NCI-H187 treated with DMSO at 0.1 percent for 48 hours (cell line): ENCODE results near the gene IMPA2.
"Not testable (repeated sequence)": the region's sequence is repeated elsewhere in the genome, so short reads cannot be mapped to it uniquely, and the experiment has no call there.

Source experiments
- DNase-seq: peaks from one replicate; lab custom pipeline; 2025; lab: John Stamatoyannopoulos, UW

Gene IMPA2

DNA sequence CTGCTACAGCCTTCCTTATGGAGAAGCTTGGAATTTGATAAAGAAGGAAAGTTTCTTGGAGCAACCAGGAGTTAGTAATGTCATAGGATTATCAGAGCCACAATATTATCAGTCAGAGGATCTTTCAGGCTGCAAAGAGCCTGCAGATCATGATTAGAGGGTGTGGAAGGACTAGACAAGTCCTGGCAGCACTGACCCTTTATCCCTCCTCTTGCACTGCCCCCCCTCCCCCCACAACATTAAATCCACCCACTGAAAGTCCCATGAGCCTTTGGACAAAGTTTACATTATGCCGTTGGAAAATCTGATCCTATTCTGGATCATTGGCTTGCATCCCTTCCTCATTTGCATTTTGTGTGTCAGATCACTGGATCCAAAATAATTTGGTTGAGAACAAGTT lies 18.7 kb upstream of the IMPA2 start:
- DNase-seq: no peak

DNA sequence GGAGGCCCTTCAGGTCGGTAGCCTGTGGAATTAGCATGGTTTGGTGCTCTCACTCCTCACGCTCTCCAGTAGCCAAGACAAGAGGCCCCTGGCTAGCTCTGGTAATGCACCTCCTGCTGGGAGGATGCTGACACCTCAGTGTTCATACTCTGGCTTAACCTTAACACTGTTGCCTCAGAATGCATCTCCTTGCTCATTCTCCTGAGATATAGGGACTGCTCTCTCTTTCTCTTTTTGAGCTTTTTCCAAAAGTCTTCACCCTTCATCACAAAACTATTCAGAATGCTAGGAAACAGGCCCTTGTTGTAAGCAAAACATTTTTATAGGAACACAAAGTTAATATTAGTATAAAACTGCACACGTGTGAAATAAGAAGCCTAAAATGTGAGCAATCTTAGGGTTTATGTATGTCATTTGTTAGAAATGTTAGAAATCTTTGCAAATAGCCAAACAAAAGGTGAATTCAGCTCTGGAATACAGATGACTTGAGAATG lies 17.3 kb upstream of the IMPA2 start:
- DNase-seq: no peak

DNA sequence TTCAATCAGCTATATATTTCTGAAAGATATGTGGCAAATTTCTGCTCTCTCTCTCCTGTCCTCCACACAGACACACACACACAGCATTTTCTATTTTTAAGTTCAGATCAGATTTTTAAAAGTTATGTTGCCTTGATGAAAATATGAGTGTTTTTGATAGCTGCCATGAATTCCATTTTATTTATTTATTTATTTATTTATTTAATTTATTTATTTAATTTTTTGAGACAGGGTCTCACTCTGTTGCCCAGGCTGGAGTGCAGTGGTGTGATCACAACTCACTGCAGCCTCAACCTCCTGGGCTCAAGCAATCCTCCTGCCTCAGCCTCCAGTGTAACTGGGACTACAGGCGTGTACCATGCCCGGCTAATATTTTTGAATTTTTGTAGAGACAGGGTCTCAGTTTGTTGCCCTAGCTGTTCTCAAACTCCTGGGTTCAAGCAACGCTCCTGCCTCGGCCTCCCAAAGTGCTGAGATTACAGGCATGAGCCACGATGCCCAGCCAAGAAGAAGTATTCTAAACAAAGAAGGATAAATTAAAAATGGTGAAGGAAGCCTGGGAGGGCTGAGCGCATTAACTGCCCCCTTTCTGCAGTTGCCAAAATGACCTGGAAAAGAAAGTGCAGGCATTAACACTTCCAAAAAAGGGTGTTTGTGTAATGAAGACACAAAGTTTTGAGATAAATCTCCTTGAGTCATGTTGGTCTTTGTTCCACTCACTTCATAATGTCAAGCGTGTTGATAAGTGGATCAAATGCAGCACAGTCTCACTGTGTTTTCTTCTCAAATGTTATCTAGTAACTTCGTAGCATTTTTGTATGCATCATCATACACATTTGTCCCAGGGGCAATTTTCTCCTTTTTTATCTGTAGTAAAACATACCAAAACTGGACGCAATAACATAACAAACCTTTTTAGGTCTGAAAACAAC lies 11.1 kb upstream of the IMPA2 start:
- DNase-seq: no peak

DNA sequence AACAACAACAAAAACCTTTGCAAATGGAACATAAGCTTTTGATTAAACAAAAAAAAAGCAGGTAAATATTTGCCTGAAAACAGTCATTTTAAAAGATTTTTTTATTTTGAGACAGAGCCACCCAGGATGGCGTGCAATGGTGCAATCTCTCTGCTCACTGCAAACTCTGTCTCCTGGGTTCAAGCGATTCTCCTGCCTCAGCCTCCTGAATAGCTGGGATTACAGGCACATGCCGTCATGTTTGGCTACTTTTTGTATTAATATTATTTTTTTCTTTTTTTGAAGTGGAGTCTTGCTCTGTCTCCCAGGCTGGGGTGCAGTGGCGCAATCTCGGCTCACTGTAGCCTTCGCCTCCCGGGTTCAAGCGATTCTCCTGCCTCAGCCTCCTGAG lies 10.5 kb upstream of the IMPA2 start:
- not testable (repeated sequence) for DNase-seq

DNA sequence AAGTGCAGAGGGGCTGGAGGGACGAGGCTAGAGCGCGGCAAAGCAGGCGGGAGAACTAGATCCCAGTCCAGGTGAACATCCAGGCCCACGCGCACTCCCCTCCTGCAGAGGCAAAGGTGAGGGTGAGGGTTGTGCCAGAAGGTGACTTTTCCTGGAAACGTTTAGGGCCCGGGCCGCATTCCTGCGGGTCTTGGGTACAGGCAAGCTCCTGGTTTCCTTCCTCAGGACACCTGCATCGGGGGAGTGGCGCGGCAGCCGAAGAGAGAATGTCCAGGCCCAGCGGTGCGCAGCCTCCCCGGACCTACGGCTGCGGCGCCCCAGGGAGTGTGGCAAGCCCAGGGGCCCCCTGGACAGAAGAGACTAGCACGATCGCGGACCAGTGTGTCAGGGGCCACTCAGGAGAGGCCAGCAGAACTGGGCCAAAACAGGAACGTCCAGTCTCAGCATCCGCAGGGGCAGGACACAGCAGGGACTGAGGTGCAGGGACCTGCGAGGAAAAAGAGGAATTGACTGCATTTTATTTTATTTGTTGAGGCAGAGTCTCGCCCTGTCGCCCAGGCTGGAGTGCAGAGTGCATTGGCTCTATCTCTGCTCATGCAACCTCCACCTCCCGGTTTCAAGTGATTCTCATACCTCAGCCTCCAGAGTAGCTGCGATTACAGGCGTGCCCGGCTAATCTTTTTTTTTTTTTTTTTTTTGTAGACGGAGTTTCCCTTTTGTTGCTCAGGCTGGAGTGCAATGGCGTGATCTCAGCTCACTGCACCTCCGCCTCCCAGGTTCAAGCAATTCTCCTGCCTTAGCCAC lies 8.7 kb upstream of the IMPA2 start:
- DNase-seq: no peak

DNA sequence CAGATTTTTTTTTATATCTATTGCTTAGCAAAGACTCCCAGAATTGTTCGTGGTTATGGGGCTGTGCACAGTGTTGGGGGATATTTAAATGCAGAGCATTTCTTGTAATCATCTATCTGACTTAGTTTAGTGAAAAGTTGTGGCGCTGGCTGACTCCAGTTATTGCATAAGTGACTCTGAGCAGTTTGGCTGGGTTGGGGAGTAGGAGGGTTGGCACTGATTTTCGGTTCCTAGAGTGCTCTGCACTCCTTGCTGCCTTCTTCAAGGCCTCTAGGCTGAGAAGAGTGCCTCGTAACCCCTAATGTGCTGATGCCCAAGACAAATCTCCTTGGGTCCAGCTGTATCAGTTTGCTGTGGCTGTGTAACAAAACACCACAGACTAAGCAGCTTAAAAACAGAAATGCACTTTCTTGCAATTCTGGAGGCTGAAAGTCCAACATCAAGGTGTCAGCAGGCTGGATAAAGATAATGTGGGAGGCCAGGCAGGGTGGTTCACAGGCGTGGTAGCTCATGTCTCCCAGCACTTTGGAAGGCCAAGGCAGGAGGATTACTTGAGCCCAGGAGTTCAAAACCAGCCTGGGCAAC lies 6.5 kb upstream of the IMPA2 start:
- DNase-seq: no peak

DNA sequence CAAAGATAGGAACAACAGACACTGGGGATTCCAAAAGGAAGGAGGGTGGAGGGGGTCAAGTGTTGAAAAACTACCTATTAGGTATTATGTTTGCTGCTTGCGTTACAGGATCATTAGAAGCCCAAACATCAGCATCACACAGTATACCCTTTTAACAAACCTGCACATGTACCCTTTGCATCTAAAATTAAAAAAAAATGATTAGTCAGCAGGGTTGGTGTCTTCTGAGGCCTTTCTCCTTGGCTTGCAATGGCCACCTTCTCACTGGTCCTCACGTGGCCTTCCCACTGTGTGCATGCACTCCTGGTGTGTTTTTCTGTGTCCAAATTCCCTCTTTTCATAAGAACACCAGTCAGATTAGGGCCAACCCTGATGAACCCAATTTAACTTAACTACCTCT lies 5.6 kb upstream of the IMPA2 start:
- no peak for DNase-seq

DNA sequence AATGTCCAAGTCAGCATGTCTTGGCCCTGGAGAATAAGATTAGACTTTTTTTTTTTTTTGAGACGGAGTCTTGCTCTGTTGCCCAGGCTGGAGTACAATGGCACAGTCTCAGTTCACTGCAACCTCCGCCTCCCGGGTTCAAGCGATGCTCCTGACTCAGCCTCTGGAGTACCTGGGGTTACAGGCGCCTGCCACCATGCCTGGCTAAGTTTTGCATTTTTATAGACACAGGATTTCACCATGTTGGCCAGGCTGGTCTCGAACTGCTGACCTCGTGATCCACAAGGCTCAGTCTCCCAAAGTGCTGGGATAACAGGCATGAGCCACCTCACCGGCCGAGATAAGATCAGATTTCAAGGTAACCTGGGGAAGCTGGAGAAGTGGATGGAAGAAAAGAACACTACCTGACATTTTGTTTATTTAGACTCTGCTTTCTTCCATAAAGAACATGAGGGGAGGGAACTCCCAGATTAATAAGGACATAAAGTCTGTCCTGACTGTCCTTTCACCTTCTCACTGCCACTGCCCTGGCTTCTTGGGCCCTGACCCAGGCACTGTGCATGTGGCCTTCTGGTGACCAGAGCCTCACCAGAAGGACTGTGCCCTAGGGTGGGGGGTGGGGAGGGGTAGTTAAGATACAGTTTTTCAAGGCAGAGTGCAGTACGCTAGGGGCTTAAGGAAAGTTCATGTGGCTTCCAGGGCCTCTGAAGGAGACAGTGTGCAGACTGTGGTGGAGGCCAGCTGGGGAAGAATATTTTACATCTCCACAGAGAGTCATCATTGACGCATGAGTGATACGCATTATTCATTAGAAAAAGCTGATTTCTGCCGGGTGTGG lies 4.8 kb upstream of the IMPA2 start:
- DNase-seq: no peak

DNA sequence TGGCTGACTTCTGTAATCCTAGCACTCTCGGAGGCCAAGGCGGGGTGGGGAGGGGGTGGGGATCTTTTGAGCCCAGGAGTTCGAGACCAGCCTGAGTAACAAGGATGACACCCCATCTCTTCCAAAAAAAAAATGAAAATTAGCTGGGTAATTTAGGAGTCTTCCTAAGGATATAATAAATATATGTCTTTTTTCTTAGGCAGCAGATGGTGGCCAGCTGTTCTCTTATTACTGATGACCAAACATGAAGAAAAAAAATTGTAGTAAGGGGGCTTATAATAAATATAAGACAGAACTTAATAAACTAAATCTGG lies 4.2 kb upstream of the IMPA2 start:
- no peak for DNase-seq

DNA sequence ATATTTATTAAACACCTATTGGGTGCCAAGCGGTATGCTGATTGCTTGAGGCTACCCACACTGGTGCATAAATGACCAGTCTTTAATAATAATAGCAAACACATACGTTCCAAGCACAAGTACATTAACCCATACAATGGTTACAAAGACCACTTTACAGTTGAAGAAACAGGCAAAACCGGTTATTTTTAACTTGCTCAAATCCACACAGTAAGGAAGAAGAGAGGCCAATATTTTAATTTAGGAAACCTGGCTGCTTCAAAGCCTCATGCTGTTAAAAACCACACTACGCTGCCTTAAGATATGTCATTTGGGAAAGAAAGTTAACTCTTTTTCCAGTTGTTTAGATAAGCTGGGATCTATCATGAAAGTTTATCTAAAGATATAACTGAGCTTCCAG lies 2.4 kb upstream of the IMPA2 start:
- no peak for DNase-seq

DNA sequence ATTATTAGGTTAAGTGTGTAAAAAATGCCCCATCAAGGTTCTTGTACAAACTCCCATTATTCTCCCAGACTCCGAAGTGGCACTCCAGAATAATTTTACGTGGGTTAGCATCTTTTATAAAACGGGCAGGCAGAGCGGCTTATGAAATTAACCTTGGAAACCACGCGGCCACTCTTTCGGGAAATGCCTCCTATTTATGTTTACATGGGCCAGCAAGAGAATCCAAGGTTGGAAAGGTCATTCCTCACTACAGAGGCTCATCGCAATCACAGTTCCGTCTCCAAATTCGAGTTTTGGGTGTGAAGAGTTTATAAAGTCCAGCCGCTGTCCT lies 1.2 kb upstream of the IMPA2 start:
- DNase-seq: no peak

DNA sequence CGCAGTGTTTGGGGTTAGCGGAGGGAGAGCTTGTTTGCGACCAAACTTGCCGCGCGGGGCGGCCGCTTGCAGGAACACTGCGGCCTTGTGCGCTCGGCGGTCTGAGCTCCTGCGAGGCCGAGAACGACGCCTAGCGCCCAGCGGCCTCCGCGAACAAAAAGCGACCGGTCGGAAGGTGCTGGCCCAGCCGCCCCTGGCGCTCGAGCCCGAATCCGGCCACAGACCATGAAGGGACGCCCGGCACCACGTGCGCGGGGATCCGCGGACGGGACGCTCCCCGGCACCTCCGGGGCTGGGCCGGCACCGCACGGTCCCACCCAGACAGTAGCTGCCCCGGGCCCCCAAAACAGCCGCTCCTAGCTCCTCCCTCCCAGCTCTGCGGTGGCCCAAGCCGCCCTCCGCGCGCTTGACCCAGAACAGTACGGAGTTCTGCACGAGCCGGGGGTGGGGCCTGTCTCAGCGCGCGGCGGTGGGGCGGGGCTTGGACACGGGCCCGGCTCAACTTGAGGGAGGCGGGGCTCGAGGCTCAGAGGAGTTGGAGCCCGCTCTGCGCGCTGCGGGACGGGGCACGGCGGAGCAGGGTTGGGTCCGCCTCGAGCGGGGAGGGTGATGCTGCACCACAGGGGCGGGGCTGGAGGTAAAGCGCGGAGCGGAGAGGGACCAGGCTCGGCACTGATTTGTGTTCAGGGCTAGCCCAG lies 664 bp upstream of the IMPA2 start:
- peak; percentile 85 for DNase-seq

DNA sequence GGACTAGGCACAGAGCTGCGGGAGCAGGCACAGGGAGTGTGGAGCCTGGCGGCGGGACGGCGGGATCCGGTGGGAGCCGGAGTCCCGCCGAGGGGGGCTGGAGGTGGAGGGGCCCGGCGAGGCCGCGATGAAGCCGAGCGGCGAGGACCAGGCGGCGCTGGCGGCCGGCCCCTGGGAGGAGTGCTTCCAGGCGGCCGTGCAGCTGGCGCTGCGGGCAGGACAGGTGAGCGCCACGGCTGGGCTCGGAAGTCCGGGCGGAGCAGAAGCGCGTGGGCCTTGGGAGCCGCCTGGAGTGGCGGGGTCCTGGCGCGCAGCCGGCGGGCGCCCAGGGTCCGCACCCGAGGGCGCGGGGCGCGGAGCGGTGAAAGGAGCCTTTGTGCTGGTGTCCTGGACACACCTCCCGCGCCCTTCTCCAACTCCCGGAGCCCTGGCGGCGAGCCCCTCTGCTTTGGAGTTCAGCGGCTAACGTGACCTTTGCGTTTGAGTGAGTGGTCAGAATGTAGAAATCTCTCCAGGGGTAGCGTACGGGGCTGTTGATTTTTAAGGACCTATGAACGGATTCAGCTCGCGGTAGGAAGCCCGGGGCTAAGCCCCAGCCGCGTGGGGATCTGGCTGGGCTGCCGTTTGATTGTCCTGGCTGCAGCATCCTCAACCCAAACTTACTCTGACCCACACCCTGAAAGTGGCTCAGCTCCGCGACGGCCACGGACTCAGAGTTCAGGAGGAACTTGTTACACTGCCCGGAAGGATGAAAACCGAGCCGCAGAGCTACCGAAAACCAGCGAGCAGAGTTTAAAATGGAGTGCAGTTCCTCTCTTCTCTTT lies 448 bp downstream of the IMPA2 start:
- DNase-seq: no peak

DNA sequence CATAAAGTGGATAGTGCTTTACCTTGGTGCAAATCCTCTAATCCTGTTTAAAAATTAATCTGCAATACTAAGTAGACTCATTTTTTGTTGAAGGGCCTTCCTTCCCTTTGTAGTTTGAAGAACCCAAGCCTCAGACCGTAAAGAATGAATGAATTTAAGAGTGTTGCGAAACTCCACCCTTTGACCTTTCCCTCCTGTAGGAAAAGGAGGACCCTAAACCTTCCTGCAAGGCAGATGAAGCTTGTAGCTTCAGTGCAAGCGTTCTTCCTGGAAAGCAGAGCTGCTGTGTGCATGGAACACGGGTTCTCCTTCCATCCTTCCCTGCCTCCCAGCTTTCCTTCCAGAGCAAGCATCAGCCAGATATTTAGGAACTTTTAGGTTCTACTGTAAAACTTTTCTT lies 1.7 kb downstream of the IMPA2 start:
- no peak for DNase-seq

DNA sequence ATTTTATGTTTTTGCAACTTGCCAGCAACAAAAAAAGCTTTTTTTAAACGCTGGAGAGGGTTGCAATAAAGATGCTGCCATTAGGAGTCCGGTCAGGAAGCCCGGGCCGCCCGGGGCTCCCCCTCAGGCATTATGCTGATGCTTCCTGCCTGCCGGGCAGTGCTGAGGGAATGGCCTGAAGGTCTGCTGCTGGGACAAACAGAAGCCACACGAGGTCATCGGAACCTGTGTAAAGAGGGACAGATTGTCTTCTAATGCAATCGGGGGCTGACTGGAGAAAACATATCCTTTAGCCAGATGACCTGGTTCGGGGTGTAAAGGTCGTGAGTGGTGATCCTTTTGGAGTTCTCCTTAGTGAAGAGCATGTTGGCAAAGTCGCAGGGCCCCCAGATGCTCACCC lies 2.3 kb downstream of the IMPA2 start:
- no peak for DNase-seq

DNA sequence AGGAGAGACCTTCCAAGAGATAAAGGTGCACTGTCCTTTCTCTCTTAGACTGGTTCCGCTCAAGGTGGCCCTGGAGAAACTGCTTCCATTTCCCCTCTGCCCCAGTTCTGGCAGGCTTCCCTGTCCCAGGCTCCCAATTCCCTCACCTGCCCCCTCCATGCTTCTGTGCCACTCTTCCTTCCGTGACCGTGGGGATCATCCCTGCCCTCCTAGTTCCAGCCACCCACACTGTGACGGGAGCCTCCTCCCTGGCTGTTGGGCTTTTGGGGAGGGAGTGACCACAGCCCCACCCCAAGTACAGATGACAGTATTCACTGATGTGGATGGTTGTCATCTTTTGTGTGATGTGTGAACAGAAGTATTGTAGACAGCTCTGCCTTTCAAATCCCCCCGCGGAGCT lies 2.8 kb downstream of the IMPA2 start:
- DNase-seq: no peak

DNA sequence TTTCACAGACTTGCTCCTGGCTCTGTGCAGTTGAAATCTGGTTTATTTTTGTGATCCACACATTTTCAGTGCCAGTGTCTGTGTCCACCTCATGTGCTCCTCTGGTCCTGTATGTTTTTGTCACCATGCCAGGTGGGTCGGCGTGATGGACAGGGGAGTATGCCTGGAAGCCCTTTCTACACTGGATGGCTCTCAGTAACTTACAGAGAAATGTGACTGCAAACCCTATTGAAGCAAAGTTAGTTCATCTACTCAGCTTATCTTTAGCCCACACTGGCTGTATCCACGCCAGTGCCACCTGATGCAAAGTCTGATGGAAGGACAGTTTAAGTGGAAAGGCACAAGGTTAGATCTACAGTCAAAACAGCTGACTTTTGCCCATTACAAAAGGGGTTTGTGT lies 4.3 kb downstream of the IMPA2 start:
- no peak for DNase-seq

DNA sequence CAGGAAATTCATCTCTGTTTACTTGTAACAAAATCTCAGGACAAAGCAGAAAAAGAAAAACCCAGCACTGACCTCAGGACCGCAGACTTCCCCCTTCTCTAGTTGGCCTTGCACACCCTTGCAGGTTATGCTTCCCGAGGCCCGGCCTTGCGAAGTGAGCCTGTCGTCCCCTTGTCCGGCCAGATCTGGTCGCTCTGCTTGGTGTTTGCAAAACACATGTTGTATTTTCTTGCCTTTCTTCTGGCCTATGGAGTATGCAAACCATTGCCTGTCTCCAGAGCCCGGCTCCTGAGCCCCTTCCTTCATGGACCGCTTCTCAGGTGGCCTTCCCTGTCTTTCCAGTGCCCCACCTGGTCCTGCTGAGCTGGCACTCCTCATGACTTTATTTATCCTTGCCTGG lies 4.8 kb downstream of the IMPA2 start:
- DNase-seq: no peak

DNA sequence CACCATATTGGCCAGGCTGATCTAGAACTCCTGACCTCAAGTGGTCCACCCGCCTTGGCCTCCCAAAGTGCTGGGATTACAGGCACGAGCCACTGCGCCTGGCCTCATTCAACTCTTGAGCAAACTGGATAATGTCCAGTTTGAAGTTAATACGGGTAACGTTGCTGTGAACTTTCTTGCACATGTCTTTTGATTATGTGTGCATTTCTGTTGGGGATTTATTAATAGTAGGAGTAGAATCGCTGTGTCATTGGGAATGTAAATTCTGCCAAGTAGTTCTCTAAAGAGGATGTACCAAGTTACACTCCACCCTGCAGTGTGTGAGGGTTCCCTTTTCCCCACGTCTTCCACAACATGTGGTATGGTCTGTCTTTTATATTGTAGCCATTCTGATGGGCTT lies 6.2 kb downstream of the IMPA2 start:
- no peak for DNase-seq

DNA sequence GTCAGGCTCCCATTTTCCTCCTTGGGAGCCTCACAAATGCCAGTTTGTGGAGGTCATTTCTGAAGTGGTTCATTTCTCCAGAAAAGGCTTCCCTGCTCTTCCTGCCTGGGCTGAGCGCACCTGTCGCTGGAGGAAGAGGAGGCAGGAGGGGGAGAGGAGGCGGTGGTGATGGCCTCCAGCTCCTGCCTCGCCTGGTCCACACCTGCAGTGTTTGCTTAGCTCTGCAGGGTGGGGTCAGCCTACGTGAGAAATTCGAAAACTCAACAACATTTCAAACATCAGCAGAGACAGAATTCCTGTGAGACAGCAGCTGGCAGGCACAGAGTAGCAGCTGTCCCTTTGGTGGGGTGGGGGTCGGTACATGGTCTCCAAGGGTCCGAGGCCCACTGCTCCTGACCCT lies 7.9 kb downstream of the IMPA2 start:
- DNase-seq: no peak

DNA sequence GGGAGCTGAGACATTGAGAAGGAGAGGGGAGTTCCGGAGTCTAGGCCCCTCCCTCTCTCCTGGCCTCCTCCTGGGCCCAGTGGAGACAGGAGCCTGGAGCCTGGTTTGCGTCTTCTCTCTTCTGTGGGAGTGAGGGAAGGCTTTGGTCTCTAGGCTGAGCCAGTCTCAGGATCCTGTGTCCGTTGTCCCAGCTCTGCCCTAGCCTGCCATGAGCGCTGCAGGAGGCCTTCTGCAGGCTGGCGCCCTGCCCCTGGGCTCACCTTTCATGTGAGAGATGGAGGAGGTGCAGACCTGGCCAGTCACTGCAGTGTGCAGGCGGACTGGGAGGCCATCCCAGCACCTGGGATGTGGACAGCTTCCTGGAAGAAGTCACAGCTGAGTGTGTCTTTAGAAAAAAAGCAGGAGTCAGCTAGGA lies 8.7 kb downstream of the IMPA2 start:
- no peak for DNase-seq
